ENCODE measurements around the gene INPP5B.
"Not testable (repeated sequence)": the region's sequence is repeated elsewhere in the genome, so short reads cannot be mapped to it uniquely, and the experiment has no call there.

INPP5B gene

GRCh38 chr1:37946703-37947360 is at the start of gene INPP5B:
Gene INPP5B, minus strand, starts transcription at chr1:37947053. Its CDS starts 745 bp downstream, at chr1:37946308.
- no peak for DNase-seq

GRCh38 chr1:37995751-37996345 is 49.0 kb upstream of the INPP5B start:
- no peak for DNase-seq

GRCh38 chr1:37994886-37995566 is 48.2 kb upstream of the INPP5B start:
- no peak for DNase-seq

- no peak for DNase-seq
These were observed 42.6 kb upstream of the INPP5B start for GRCh38 chr1:37989361-37989930.

GRCh38 chr1:37987679-37988078 is 40.8 kb upstream of the INPP5B start:
- no peak for DNase-seq

- DNase-seq: no peak
These were observed 36.7 kb upstream of the INPP5B start for GRCh38 chr1:37983546-37983945.

- DNase-seq: no peak
These were observed 31.7 kb upstream of the INPP5B start for GRCh38 chr1:37978541-37978940.

- peak; percentile 8 for DNase-seq
These were observed 28.2 kb upstream of the INPP5B start for GRCh38 chr1:37975083-37975482.

- DNase-seq: no peak
These were observed 27.7 kb upstream of the INPP5B start for GRCh38 chr1:37974567-37974966.

GRCh38 chr1:37973684-37974083 is 26.8 kb upstream of the INPP5B start:
- not testable (repeated sequence) for DNase-seq

GRCh38 chr1:37965301-37965700 is 18.4 kb upstream of the INPP5B start:
- DNase-seq: no peak

- DNase-seq: not testable (repeated sequence)
These were observed 17.3 kb upstream of the INPP5B start for GRCh38 chr1:37964106-37964505.

GRCh38 chr1:37958690-37959089 is 11.8 kb upstream of the INPP5B start:
- no peak for DNase-seq

GRCh38 chr1:37955685-37956084 is 8.8 kb upstream of the INPP5B start:
- DNase-seq: no peak

GRCh38 chr1:37954316-37954971 is 7.6 kb upstream of the INPP5B start:
- no peak for DNase-seq

- DNase-seq: no peak
These were observed 5.9 kb upstream of the INPP5B start for GRCh38 chr1:37952738-37953137.

GRCh38 chr1:37951783-37952624 is 5.2 kb upstream of the INPP5B start:
- DNase-seq: no peak

- no peak for DNase-seq
These were observed 4.4 kb upstream of the INPP5B start for GRCh38 chr1:37951041-37951782.

- DNase-seq: no peak
These were observed 2.8 kb upstream of the INPP5B start for GRCh38 chr1:37949524-37950152.

GRCh38 chr1:37948841-37949240 is 2.0 kb upstream of the INPP5B start:
- no peak for DNase-seq

- no peak for DNase-seq
These were observed 1.3 kb upstream of the INPP5B start for GRCh38 chr1:37948166-37948565.
